Measurements from ENCODE around the gene MANBA. TPM values are rescaled to one million over a fixed set of nuclear protein-coding genes. Genes with fewer than 3 reads are reported as not detected.

Gene MANBA
- total and polyA plus RNA-seq, 12 donors: 8.9 to 47.7 (median 27.7) TPM

GRCh38 chr4:102610476-102610875 is 150.3 kb downstream of the MANBA start:
- 89 to 90% methylated on average over 3 of the region's 3 CpGs for whole genome bisulfite sequencing, 2 donors
- Histone ChIP-seq H3K9me3 (no peaks in the 10 kb centered on the region), H3K4me1 (peaks cover 0 to 19% (median 3%) of the 10 kb centered on the region in 9 donors), H3K36me3 (peaks cover 0 to 100% (median 68%) of the 10 kb centered on the region in 9 donors), H3K27me3 (no peaks in the 10 kb centered on the region), H3K4me3 (no peak overlapping the region), H3K27ac (no peak overlapping the region)
- ATAC-seq (no peak), DNase-seq (no peak)
- intact Hi-C loops (cut with DNase I): loop anchor here in 4 of 10 donors (5.0 to 10.0 kb wide), 4 partner anchors 108 to 487 kb away; partner anchors contain the start of genes BDH2 (in 1 of the 4) and NFKB1 (in 1 of the 4)
- TF ChIP-seq CTCF (IDR thresholded peaks at IDR 0.05): no peak

- H3K27ac ChIP-seq: no peak overlapping the region
- no peak overlapping the region for H3K4me3 ChIP-seq
- peaks cover 0 to 100% (median 64%) of the 10 kb centered on the region in 9 donors for H3K36me3 ChIP-seq
- no peaks in the 10 kb centered on the region for H3K9me3 ChIP-seq
- TF ChIP-seq CTCF (IDR thresholded peaks at IDR 0.05): peak in 4 of 9 donors; percentile 11 to 28 (median 21)
- DNase-seq (no peak), ATAC-seq (no peak)
- H3K27me3 ChIP-seq: no peaks in the 10 kb centered on the region
- intact Hi-C loops (cut with DNase I): loop anchor here in 4 of 10 donors (5.0 to 10.0 kb wide), 4 partner anchors 108 to 487 kb away; partner anchors contain the start of genes BDH2 (in 1 of the 4) and NFKB1 (in 1 of the 4)
- H3K4me1 ChIP-seq: peaks cover 0 to 19% (median 1%) of the 10 kb centered on the region in 9 donors
These were observed 150.8 kb downstream of the MANBA start for GRCh38 chr4:102610007-102610406.

- DNase-seq (no peak), ATAC-seq (no peak)
- H3K9me3 ChIP-seq: no peaks in the 10 kb centered on the region
- 89 to 95% methylated on average over 1 of the region's 1 CpG for WGBS, 2 donors
- H3K27me3 ChIP-seq: no peaks in the 10 kb centered on the region
- no peak for TF ChIP-seq CTCF (IDR thresholded peaks at IDR 0.05)
- peaks cover 0 to 100% (median 52%) of the 10 kb centered on the region in 9 donors for H3K36me3 ChIP-seq
- peaks cover 0 to 10% (median 0%) of the 10 kb centered on the region in 9 donors for H3K4me1 ChIP-seq
- H3K27ac ChIP-seq: peak overlapping the region in 1 of 10 donors; percentile 3
- intact Hi-C loops (cut with DNase I): loop anchor here in 3 of 10 donors (10.0 kb wide), 3 partner anchors 103 to 487 kb away; partner anchors contain the start of genes BDH2 (in 1 of the 3) and NFKB1 (in 1 of the 3)
- no peak overlapping the region for H3K4me3 ChIP-seq
These were observed 152.6 kb downstream of the MANBA start for GRCh38 chr4:102608190-102608589.

- DNase-seq (no peak), ATAC-seq (no peak)
- intact Hi-C loops (cut with DNase I): loop anchor here in 3 of 10 donors (10.0 kb wide), 3 partner anchors 102 to 488 kb away; partner anchors contain the start of genes BDH2 (in 1 of the 3) and NFKB1 (in 1 of the 3)
- Histone ChIP-seq H3K27me3 (no peaks in the 10 kb centered on the region), H3K36me3 (peaks cover 0 to 100% (median 42%) of the 10 kb centered on the region in 9 donors), H3K4me3 (no peak overlapping the region), H3K9me3 (no peaks in the 10 kb centered on the region), H3K4me1 (peaks cover 0 to 1% (median 0%) of the 10 kb centered on the region in 9 donors), H3K27ac (no peak overlapping the region)
- WGBS, 2 donors: 94 to 96% methylated on average over 7 of the region's 7 CpGs
- TF ChIP-seq CTCF (IDR thresholded peaks at IDR 0.05): no peak
These were observed 153.8 kb downstream of the MANBA start for GRCh38 chr4:102606846-102607450.

Measured in heart right ventricle (tissue), 16 donors.